T follicular helper cell (primary cell): ENCODE measurements around the gene PLD4.
"Not testable (repeated sequence)": the region's sequence is repeated elsewhere in the genome, so short reads cannot be mapped to it uniquely, and the experiment has no call there.

Experiments used
- DNase-seq: peaks from one replicate; pipeline ENCODE4 v3.0.0-alpha.2; 2020; ENCODE audit warnings: low read depth

The PLD4 gene

DNA sequence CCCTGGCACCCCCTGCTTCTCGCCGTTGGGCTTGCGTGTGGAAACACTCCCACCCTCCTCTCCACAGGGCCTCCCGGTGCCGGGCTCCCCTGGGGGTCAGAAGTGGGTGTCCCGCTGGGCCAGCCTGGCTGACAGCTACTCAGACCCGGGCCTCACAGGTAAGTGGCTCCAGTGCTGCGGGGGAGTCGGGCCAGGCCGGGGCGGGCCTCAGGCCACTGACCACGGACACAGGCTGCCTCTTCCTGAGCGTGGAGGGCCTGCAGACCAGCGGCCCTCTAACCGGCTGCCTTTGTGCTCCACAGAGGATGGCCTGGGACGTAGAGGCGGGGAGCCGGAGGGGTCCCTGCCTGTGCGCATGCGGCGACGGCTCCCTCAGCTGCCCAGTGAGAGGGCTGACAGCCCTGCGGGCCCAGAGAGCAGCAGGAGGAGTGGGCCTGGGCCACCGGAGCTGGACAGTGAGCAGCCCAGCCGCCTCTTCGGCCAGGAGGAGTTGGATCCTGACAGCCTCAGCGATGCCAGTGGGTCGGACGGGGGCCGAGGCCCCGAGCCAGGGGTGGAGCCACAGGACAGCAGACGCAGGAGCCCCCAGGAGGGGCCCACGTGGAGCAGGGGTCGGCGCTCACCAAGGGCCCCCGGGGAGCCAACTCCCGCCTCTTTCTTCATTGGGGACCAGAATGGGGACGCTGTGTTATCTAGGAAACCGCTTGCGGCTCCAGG lies 38.5 kb upstream of the PLD4 start:
- DNase-seq: no peak

DNA sequence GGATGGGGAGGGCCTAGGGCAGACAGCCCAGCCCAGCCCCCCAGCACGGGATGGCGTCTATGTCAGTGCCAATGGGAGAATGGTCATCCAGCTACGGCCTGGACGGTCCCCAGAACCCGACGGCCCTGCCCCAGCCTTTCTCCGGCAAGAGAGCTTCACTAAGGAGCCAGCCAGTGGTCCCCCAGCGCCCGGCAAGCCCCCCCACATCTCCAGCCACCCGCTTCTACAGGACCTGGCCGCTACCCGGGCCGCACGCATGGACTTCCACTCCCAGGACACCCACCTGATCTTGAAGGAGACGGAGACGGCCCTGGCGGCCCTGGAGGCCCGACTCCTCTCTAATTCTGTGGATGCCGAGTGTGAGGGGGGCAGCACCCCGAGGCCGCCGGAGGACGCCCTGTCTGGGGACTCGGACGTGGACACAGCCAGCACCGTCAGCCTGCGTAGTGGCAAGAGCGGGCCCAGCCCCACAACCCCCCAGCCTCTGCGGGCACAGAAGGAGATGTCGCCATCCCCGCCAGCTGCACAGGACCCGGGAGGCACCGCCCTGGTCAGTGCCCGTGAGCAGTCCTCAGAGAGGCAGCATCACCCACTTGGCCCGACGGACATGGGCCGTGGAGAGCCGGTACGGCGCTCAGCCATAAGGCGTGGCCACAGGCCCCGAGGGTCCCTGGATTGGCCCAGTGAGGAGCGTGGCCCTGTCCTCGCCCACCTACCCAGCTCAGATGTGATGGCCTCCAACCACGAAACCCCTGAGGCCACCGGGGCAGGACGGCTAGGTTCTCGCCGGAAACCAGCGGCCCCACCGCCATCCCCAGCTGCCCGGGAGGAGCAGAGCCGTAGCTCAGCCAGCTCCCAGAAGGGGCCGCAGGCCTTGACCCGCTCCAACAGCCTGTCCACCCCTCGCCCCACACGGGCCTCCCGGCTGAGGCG lies 37.7 kb upstream of the PLD4 start:
- no peak for DNase-seq

- DNase-seq: no peak
These were observed 36.8 kb upstream of the PLD4 start for GRCh38 chr14:104887623-104888488.

GRCh38 chr14:104888489-104889374 lies 35.9 kb upstream of the PLD4 start:
- no peak for DNase-seq

DNA sequence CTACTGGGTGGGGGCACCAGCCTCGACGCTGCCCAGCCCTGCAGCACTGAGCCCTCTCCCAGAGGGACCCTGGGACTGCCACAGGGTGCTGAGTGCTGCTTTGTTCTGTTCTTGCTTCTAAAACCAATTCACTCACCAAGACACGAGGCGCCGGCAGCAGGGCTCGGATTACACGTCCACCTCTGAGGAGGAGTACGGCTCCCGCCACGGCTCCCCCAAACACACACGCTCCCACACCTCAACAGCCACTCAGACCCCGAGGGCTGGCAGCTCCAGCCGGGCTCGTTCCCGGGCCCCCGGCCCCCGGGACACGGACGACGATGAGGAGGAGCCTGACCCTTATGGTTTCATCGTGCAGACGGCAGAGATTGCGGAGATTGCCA lies 35.3 kb upstream of the PLD4 start:
- no peak for DNase-seq

DNA sequence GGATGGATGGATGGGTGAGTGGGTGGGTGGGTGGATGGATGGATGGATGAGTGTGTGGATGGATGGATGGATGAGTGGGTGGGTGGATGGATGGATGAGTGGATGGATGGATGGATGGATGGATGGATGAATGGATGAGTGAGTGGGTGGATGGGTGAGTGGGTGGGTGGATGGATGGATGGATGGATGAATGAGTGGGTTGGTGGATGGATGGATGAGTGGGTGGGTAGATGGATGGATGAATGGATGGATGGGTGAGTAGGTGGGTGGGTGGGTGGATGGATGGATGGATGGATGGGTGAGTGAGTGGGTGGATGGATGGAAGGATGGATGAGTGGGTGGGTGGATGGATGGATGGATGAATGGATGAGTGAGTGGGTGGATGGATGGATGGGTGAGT lies 34.4 kb upstream of the PLD4 start:
- not testable (repeated sequence) for DNase-seq

GRCh38 chr14:104891121-104891551 lies 33.5 kb upstream of the PLD4 start:
- no peak for DNase-seq

- no peak for DNase-seq
These were observed 32.8 kb upstream of the PLD4 start for GRCh38 chr14:104891664-104892530.

GRCh38 chr14:104892531-104893434 lies 31.9 kb upstream of the PLD4 start:
- DNase-seq: no peak

DNA sequence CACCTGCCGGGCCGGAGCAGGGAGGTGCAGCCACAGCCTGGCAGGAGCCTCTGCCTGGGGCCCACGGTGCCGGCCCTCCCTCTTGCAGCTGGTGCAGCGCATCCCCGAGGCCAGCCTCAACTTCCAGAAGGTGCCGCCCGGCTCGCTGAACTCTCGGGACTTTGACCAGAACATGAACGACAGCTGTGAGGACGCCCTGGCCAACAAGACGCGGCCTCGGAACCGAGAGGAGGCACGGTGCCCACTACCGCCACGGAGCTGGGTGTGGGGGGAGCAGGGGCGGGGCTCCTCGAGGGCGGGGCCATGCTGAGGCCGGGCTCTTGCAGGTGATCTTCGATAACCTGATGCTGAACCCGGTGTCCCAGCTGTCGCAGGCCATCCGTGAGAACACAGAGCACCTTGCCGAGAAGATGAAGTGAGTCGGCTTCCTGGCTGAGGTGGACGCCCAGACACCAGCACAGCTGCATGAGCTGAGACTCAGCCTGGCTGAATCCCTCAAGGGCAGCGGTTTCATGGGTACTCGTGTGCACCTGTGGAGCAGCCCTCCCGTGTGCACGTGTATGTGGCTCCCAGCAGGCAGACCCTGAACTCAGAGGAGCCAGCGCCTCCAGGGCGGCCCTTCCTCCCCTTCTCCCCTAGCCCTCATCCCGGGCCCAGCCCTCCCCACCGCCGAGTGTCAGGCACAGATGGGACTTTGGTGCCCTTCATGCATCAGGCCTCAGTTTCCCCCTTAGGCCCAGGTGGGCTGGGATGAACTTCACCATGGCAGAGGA lies 31.1 kb upstream of the PLD4 start:
- DNase-seq: no peak

- no peak for DNase-seq
These were observed 30.1 kb upstream of the PLD4 start for GRCh38 chr14:104894331-104895206.

- DNase-seq: no peak
These were observed 29.4 kb upstream of the PLD4 start for GRCh38 chr14:104895207-104895785.

DNA sequence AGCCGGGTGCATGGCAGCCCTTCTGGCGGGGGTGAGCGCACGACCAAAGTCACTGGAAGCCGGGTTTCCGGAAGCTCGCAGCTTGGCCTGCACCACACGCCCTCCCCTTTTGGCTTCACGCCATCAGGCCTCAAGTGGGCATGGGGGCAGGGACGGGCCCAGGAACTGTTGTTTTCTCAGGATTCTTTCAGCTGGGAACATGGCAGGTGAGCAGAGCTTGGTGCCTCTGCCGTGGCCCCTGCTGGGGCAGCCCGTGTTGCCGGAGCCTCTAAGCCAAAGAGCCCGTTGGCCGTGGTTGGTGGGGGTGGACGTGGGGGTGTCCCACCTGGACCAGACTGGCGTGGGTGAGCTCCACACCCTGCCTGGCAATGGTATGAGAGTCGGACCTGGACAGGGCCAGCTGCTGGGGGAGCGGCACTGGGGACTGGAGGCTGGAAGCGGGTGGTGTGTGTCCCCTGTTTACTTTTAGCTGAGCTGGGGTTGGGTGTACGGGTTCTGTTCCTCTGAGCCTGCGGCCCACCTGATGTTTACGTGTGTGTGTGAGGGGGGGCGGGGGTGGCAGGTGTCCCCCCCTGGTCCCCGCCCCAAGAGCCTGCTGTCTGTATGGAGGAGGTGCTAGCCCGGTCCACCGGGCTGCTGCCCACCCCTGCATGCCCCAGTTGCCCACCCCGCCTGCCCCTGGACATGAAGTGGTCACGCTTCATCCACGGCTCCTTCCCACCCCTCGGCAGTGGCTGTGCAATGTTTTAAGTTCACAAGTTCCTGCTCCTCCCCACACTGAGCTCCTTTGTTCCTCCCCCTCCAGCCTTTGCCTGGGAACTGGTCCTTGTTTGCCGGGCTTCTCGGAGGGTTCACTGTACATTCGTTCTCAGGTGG lies 28.7 kb upstream of the PLD4 start:
- DNase-seq: no peak

DNA sequence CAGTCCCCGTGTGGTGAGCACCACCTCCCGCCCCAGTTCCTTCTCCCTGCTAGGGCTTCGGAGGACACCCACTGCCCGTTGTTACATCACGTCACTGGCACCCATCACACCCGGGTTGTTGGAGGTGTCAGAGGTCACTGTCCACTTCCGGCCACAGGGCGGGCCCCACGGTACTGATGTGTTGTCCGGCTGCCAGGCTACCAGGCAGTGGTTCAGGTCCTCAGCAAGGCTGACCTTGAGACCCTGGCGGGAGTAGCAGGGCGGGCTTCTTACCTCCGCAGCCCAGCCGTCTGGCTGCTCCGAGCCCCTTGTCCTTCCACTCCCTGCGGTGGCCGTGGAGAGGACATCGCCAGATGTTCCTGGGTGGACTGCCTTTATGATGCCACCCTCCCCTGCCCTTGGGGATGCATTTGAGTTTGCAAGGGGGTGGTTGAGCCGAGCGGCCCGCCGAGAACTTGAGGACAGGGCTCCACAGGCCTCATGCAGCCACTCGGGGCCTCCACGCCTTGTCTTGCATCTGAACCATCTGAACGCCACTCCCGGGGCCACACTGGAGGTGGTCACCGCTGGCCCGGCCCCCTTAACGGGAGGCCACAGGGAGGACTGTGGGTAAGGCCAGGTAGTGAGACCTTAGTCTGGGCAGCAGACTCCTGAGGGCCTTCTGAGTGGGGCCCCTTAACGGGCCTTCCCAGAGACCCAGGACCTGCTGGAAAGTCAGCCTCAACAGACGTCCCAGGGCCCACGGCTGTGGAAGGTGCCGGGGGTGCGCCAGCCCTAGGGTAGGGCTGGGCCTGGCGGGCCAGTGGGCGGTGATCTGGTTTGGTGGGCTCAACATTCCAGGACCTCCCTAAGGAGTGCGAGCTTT lies 27.1 kb upstream of the PLD4 start:
- DNase-seq: no peak

GRCh38 chr14:104898195-104898558 lies 26.5 kb upstream of the PLD4 start:
- no peak for DNase-seq
